Sigmoid colon (tissue), 7 donors: ENCODE results near the gene P4HTM. TPM values are rescaled to one million over a fixed set of nuclear protein-coding genes. Genes with fewer than 3 reads are reported as not detected.

ENCODE experiments used
- DNase-seq: peaks from one replicate; pipeline ENCODE4 v3.0.0-alpha.2; 2019
- H3K27ac ChIP-seq, 4 donors: fragments of 200-600 bp; sonication (generic); one replicate each; pipeline ENCODE4 v1.5.1; 2016 to 2019; ENCODE audit warnings: mild to moderate bottlenecking in 1 of 4
- H3K27me3 ChIP-seq, 3 donors: fragments of 200-600 bp; sonication (generic); one replicate each; pipeline ENCODE4 v1.5.1; 2019; ENCODE audit warnings: mild to moderate bottlenecking in 1 of 3
- H3K36me3 ChIP-seq, 4 donors: fragments of 200-600 bp; sonication (generic); one replicate each; pipeline ENCODE4 v1.5.1; 2016 to 2019
- H3K4me1 ChIP-seq, 4 donors: fragments of 200-600 bp; sonication (generic); one replicate each; pipeline ENCODE4 v1.5.1; 2017 to 2019
- H3K4me3 ChIP-seq, 4 donors: fragments of 200-600 bp; sonication (generic); one replicate each; pipeline ENCODE4 v1.5.1; 2017 to 2019; ENCODE audit warnings: mild to moderate bottlenecking in 2 of 4, moderate library complexity in 1 of 4
- H3K9me3 ChIP-seq, 4 donors: fragments of 200-600 bp in 3 of 4; sonication (generic) in 3 of 4; one replicate each; pipeline versions ENCODE4 v1.5.1 to v1.6.1; 2013 to 2019
- EP300 ChIP-seq, 4 donors: sonication (generic); formaldehyde crosslinking; IDR thresholded peaks; one replicate each; pipeline ENCODE4 v1.6.1; 2017; ENCODE audit warnings: antibody characterized with exemption in 4 of 4
- POLR2A ChIP-seq, 2 donors: fragments of 450-650 bp; IDR thresholded peaks; one replicate each; pipeline ENCODE4 v1.6.1; 2016; ENCODE audit warnings: antibody characterized with exemption in 2 of 2, mild to moderate bottlenecking in 2 of 2, moderate library complexity in 2 of 2
- POLR2AphosphoS5 ChIP-seq, 4 donors: sonication (generic); formaldehyde crosslinking; IDR thresholded peaks; one replicate each; pipeline ENCODE4 v1.6.1; 2017; ENCODE audit warnings: antibody characterized with exemption in 4 of 4
- WGBS, 2 donors: extraction: QIAGEN DNeasy Blood & Tissue Kit; methylation state at CpG; one replicate each; pipeline ENCODE4 v1.1.7; 2013; 5-methylcytosine and 5-hydroxymethylcytosine counted together
- intact Hi-C: fragments of 100-400 bp; cut with DNase I; formaldehyde crosslinking; loops from one replicate; pipeline ENCODE4 v1.15.1; 2023
- polyA plus RNA-seq, 3 donors: library from polyadenylated mRNA; stranded (reverse); fragments of 200-250 nt; gene quantifications; one replicate each; pipeline ENCODE4 v1.2.3, GENCODE V29; 2013
- total RNA-seq, 4 donors: library from RNA; depleted of rRNA; stranded (reverse); fragments of >200 nt; gene quantifications; one replicate each; pipeline ENCODE4 v1.1.0, GENCODE V29; 2016
- TF ChIP-seq, protein P1 (sequence below), 4 experiments: fragments of 450-650 bp in 3 of 4; fragments of 200-600 bp in 1 of 4; IDR thresholded peaks; one replicate each; pipeline ENCODE4 v1.5.1; 2016 to 2019; ENCODE audit warnings: antibody characterized with exemption in 4 of 4, mild to moderate bottlenecking in 3 of 4, moderate library complexity in 2 of 4
- donor health status: healthy with polysubstance abuse.
- donor health status: Bipolar disorder and iron deficiency.
- donor health status: healthy.

Gene P4HTM
- total and polyA plus RNA-seq, 7 donors: 5.4 to 41.3 (median 30.9) TPM

DNA sequence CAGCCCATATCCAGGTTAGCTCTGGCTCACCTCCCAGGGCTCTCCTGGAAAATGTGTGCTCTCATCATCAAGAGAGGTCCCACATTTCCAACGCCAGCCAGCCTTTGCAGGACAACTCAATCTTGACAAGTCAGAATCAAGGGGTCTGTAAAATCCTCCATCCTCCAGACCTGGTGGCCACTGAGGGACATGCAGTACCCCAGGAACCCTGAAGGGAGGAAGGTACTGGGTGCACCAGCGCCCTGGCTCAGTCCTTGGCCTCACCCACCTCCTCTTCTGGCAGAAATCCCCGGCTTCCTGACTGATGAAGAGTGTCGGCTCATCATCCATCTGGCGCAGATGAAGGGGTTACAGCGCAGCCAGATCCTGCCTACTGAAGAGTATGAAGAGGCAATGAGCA is 11.1 kb downstream of the P4HTM start:
- Histone ChIP-seq H3K9me3 (no peaks in the 10 kb centered on the region), H3K4me3 (no peak overlapping the region), H3K27me3 (no peaks in the 10 kb centered on the region), H3K27ac (no peak overlapping the region), H3K36me3 (peaks cover 0 to 17% (median 3%) of the 10 kb centered on the region in 4 donors), H3K4me1 (peaks cover 0 to 3% (median 1%) of the 10 kb centered on the region in 4 donors)
- 92 to 95% methylated on average over 6 of the region's 6 CpGs for WGBS, 2 donors
- intact Hi-C loops: no loop called here
- TF ChIP-seq, protein P1, sequence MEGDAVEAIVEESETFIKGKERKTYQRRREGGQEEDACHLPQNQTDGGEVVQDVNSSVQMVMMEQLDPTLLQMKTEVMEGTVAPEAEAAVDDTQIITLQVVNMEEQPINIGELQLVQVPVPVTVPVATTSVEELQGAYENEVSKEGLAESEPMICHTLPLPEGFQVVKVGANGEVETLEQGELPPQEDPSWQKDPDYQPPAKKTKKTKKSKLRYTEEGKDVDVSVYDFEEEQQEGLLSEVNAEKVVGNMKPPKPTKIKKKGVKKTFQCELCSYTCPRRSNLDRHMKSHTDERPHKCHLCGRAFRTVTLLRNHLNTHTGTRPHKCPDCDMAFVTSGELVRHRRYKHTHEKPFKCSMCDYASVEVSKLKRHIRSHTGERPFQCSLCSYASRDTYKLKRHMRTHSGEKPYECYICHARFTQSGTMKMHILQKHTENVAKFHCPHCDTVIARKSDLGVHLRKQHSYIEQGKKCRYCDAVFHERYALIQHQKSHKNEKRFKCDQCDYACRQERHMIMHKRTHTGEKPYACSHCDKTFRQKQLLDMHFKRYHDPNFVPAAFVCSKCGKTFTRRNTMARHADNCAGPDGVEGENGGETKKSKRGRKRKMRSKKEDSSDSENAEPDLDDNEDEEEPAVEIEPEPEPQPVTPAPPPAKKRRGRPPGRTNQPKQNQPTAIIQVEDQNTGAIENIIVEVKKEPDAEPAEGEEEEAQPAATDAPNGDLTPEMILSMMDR (IDR thresholded peaks at IDR 0.05): no peak
- TF ChIP-seq EP300 (IDR thresholded peaks at IDR 0.05) (no peak), POLR2A (IDR thresholded peaks at IDR 0.05) (no peak), POLR2AphosphoS5 (IDR thresholded peaks at IDR 0.05) (no peak)
- DNase-seq: no peak

DNA sequence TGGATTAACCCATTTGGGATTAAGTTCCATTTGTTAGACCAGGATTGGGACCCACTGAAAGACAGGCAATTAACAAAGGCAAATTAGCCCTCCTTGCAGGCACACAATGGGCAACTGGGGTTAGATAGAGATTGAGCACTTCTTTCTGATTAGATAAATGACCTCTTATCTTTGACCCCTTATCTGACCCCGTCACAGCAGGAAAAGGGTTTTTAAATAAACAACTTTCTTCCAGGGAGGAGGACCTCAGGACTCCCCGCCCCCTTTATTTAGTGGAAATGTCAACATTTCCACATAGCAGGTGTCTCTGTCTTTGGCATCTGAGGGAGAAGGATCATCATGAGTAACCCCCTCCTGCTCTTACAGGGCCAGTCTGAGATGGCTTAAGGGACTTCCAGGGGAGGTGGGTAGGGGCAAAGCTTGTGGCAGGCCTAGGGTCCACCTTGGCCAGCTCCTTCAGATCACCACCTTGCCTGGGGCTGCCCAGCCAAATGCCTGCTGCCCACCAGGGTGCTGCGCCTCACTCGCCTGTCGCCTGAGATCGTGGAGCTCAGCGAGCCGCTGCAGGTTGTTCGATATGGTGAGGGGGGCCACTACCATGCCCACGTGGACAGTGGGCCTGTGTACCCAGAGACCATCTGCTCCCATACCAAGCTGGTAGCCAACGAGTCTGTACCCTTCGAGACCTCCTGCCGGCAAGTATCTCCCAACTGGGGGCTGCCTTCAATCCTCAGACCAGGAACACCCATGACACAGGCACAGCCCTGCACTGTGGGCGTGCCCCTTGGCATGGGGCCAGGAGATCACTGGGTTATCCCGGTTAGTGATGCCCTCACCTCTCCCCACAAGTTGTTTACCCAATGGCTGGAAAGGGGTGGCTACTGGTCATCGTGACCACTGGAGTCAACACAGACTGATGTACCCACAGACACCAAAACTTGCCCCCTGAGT is 14.6 kb downstream of the P4HTM start:
- Histone ChIP-seq H3K4me3 (no peak overlapping the region), H3K27ac (no peak overlapping the region), H3K4me1 (peaks cover 0 to 27% (median 18%) of the 10 kb centered on the region in 4 donors), H3K36me3 (peaks cover 0 to 3% (median 0%) of the 10 kb centered on the region in 4 donors), H3K27me3 (no peaks in the 10 kb centered on the region), H3K9me3 (no peaks in the 10 kb centered on the region)
- 73 to 87% methylated on average over 16 of the region's 16 CpGs for WGBS, 2 donors
- intact Hi-C loops: no loop called here
- TF ChIP-seq POLR2AphosphoS5 (IDR thresholded peaks at IDR 0.05): no peak
- TF ChIP-seq, protein P1 (IDR thresholded peaks at IDR 0.05): no peak
- TF ChIP-seq EP300 (IDR thresholded peaks at IDR 0.05): no peak
- TF ChIP-seq POLR2A (IDR thresholded peaks at IDR 0.05): no peak
- peak; percentile 76 for DNase-seq

DNA sequence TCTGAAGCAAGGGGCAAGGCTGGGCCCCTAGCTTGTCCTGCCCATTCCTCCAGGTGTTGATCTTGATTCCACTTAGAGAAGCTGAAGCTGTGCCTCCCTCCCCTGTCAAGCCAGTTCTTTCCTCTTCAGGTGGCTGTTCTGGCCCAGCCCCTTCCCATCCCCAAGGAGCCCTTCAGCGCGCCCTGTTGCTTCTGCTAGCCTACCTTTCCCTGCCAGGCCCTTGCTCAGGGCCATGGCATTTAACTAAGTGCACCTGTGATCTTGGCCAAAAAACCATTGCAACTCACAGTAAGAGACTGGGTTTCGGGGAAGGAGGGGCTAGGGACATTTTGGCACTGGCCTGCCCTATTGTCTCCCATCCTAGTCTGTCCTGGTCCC is 15.3 kb downstream of the P4HTM start:
- Histone ChIP-seq H3K36me3 (peaks cover 0 to 3% (median 0%) of the 10 kb centered on the region in 4 donors), H3K27ac (no peak overlapping the region), H3K4me3 (no peak overlapping the region), H3K4me1 (peaks cover 0 to 27% (median 18%) of the 10 kb centered on the region in 4 donors), H3K27me3 (no peaks in the 10 kb centered on the region), H3K9me3 (no peaks in the 10 kb centered on the region)
- TF ChIP-seq EP300 (IDR thresholded peaks at IDR 0.05): no peak
- no peak for TF ChIP-seq POLR2AphosphoS5 (IDR thresholded peaks at IDR 0.05)
- no peak for TF ChIP-seq POLR2A (IDR thresholded peaks at IDR 0.05)
- TF ChIP-seq, protein P1 (IDR thresholded peaks at IDR 0.05): no peak
- intact Hi-C loops: no loop called here
- WGBS, 2 donors: 99% methylated on average over 3 of the region's 3 CpGs
- DNase-seq: no peak

DNA sequence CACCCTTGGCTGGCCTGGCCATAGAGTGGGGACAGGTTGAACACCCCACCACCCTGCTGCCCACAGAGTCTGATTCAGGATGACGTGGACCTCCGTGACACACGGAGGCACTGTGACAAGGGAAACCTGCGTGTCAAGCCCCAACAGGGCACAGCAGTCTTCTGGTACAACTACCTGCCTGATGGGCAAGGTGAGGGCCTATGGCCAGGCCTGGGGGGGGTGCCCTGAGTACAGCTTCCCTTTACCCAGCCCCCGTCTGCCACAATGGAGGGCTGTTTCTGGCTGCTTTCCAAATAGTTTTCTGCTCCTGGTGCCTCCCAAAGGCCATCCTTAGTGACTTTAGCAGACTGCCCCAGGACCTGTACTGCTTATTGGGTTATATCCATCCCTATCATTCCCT is 16.0 kb downstream of the P4HTM start:
- peak overlapping the region in 2 of 4 donors; percentile 70 to 88 for H3K4me3 ChIP-seq
- intact Hi-C loops: loop anchor here (2.0 kb wide), 1 partner anchor 15 kb away; the partner anchor contains the start of gene P4HTM
- peaks cover 0 to 3% (median 0%) of the 10 kb centered on the region in 4 donors for H3K36me3 ChIP-seq
- DNase-seq: peak; percentile 68
- peaks cover 0 to 27% (median 18%) of the 10 kb centered on the region in 4 donors for H3K4me1 ChIP-seq
- whole genome bisulfite sequencing, 2 donors: 97 to 98% methylated on average over 5 of the region's 5 CpGs
- TF ChIP-seq POLR2A (IDR thresholded peaks at IDR 0.05): no peak
- no peak for TF ChIP-seq POLR2AphosphoS5 (IDR thresholded peaks at IDR 0.05)
- TF ChIP-seq, protein P1 (IDR thresholded peaks at IDR 0.05): no peak
- TF ChIP-seq EP300 (IDR thresholded peaks at IDR 0.05): no peak
- no peaks in the 10 kb centered on the region for H3K27me3 ChIP-seq
- H3K9me3 ChIP-seq: no peaks in the 10 kb centered on the region
- peak overlapping the region; percentile 87 to 99 (median 94) for H3K27ac ChIP-seq
